GM10266 (cell line): ENCODE data around the gene PIN4.
"Not testable (repeated sequence)": the region's sequence is repeated elsewhere in the genome, so short reads cannot be mapped to it uniquely, and the experiment has no call there.

Experiments used
- DNase-seq: peaks from one replicate; pipeline ENCODE4 v3.0.0; 2012; ENCODE audit errors: extremely low spot score
- CTCF ChIP-seq: IDR thresholded peaks from 2 replicates; pipeline ENCODE4 v1.5.1; 2012; ENCODE audit warnings: mild to moderate bottlenecking, low read depth; ENCODE audit not compliant: control insufficient read depth, insufficient read depth; ENCODE audit errors: missing control alignments

The PIN4 gene

GRCh38 chrX:72165551-72165950, 16.0 kb upstream of the PIN4 start:
- no peak for DNase-seq
- no peak for TF ChIP-seq CTCF

GRCh38 chrX:72169008-72169728, 12.4 kb upstream of the PIN4 start:
- no peak for DNase-seq

GRCh38 chrX:72176289-72176688, 5.3 kb upstream of the PIN4 start:
- DNase-seq: not testable (repeated sequence)

More at GRCh38 chrX:72169008-72169728, 12.4 kb upstream of the PIN4 start:
- TF ChIP-seq CTCF: no peak

- no peak for TF ChIP-seq CTCF
These were observed 4.6 kb upstream of the PIN4 start for GRCh38 chrX:72176981-72177380.

GRCh38 chrX:72180539-72180938, 1.0 kb upstream of the PIN4 start:
- no peak for DNase-seq
- TF ChIP-seq CTCF: no peak

More at GRCh38 chrX:72176981-72177380, 4.6 kb upstream of the PIN4 start:
- DNase-seq: no peak

- DNase-seq: no peak
- no peak for TF ChIP-seq CTCF
These were observed 1.4 kb downstream of the PIN4 start for GRCh38 chrX:72182924-72183323.

- no peak for TF ChIP-seq CTCF
- DNase-seq: no peak
These were observed 20.4 kb downstream of the PIN4 start for GRCh38 chrX:72201836-72202536.
